Stomach smooth muscle (tissue), 2 donors: ENCODE measurements around the gene OSBP.
A peak's percentile ranks its signal among the peaks of the same experiment; 100 is the strongest.

ENCODE experiments used
- H3K27ac ChIP-seq: one replicate; pipeline ENCODE4 v1.7.0; 2013; ENCODE audit warnings: mild to moderate bottlenecking, low read length, inconsistent platforms
- H3K27me3 ChIP-seq, 2 donors: one replicate each; pipeline ENCODE4 v1.7.0; 2013; ENCODE audit warnings: low read length in 2 of 2; ENCODE audit not compliant: insufficient read depth in 2 of 2, control insufficient read depth in 1 of 2
- H3K36me3 ChIP-seq, 2 donors: one replicate each; pipeline ENCODE4 v1.7.0; 2013; ENCODE audit warnings: low read length in 2 of 2; ENCODE audit not compliant: control insufficient read depth in 2 of 2, insufficient read depth in 2 of 2
- H3K4me1 ChIP-seq: one replicate; pipeline ENCODE4 v1.7.0; 2013; ENCODE audit warnings: low read length; ENCODE audit not compliant: control insufficient read depth, insufficient read depth
- H3K4me3 ChIP-seq, 2 donors: one replicate each; pipeline ENCODE4 v1.7.0; 2013; ENCODE audit warnings: low read length in 2 of 2
- H3K9ac ChIP-seq, 2 donors: one replicate each; pipeline ENCODE4 v1.7.0; 2013; ENCODE audit warnings: low read length in 2 of 2, mild to moderate bottlenecking in 1 of 2
- H3K9me3 ChIP-seq, 2 donors: one replicate each; pipeline ENCODE4 v1.7.0; 2013; ENCODE audit warnings: low read length in 2 of 2; ENCODE audit not compliant: control insufficient read depth in 2 of 2
- donor health status: healthy.
- donor health status: Pancreatic carcinoma.

OSBP gene

GRCh38 chr11:59573216-59573615 lies 42.4 kb downstream of the OSBP start:
- H3K9me3 ChIP-seq: no peaks in the 10 kb centered on the region
- H3K4me1 ChIP-seq: peaks cover 6% of the 10 kb centered on the region
- peaks cover 21 to 29% of the 10 kb centered on the region in 2 donors for H3K36me3 ChIP-seq
- H3K9ac ChIP-seq: no peak overlapping the region
- H3K27ac ChIP-seq: no peak overlapping the region
- H3K27me3 ChIP-seq: no peaks in the 10 kb centered on the region
- no peak overlapping the region for H3K4me3 ChIP-seq

GRCh38 chr11:59572091-59572490 lies 43.5 kb downstream of the OSBP start:
- H3K27ac ChIP-seq: no peak overlapping the region
- H3K4me1 ChIP-seq: peaks cover 6% of the 10 kb centered on the region
- peaks cover 16 to 21% of the 10 kb centered on the region in 2 donors for H3K36me3 ChIP-seq
- H3K4me3 ChIP-seq: no peak overlapping the region
- H3K27me3 ChIP-seq: no peaks in the 10 kb centered on the region
- no peak overlapping the region for H3K9ac ChIP-seq
- H3K9me3 ChIP-seq: no peaks in the 10 kb centered on the region

GRCh38 chr11:59562292-59562691 lies 53.3 kb downstream of the OSBP start:
- Histone ChIP-seq H3K9me3 (no peaks in the 10 kb centered on the region), H3K4me1 (peaks cover 8% of the 10 kb centered on the region), H3K36me3 (no peaks in the 10 kb centered on the region), H3K4me3 (no peak overlapping the region), H3K9ac (no peak overlapping the region), H3K27ac (no peak overlapping the region), H3K27me3 (no peaks in the 10 kb centered on the region)

GRCh38 chr11:59560702-59561473 lies 54.7 kb downstream of the OSBP start:
- Histone ChIP-seq H3K27me3 (no peaks in the 10 kb centered on the region), H3K9me3 (no peaks in the 10 kb centered on the region), H3K36me3 (no peaks in the 10 kb centered on the region), H3K4me1 (peaks cover 13% of the 10 kb centered on the region), H3K27ac (peak overlapping the region; percentile 81), H3K9ac (peak overlapping the region; percentile 78 to 86), H3K4me3 (peak overlapping the region; percentile 92 to 95)

GRCh38 chr11:59560290-59560701 lies 55.3 kb downstream of the OSBP start:
- peaks cover 10% of the 10 kb centered on the region for H3K4me1 ChIP-seq
- no peaks in the 10 kb centered on the region for H3K9me3 ChIP-seq
- no peaks in the 10 kb centered on the region for H3K36me3 ChIP-seq
- no peaks in the 10 kb centered on the region for H3K27me3 ChIP-seq
- peak overlapping the region; percentile 81 for H3K27ac ChIP-seq
- peak overlapping the region; percentile 92 to 95 for H3K4me3 ChIP-seq
- peak overlapping the region; percentile 78 to 86 for H3K9ac ChIP-seq

- Histone ChIP-seq H3K4me1 (peaks cover 10% of the 10 kb centered on the region), H3K9me3 (no peaks in the 10 kb centered on the region), H3K27ac (peak overlapping the region; percentile 81), H3K4me3 (peak overlapping the region; percentile 92 to 95), H3K27me3 (no peaks in the 10 kb centered on the region), H3K36me3 (no peaks in the 10 kb centered on the region), H3K9ac (peak overlapping the region; percentile 78 to 86)
Measured at GRCh38 chr11:59559886-59560285, 55.7 kb downstream of the OSBP start.

- H3K27me3 ChIP-seq: no peaks in the 10 kb centered on the region
- H3K9me3 ChIP-seq: no peaks in the 10 kb centered on the region
- no peak overlapping the region for H3K4me3 ChIP-seq
- peak overlapping the region; percentile 31 for H3K27ac ChIP-seq
- no peak overlapping the region for H3K9ac ChIP-seq
- H3K36me3 ChIP-seq: no peaks in the 10 kb centered on the region
- peaks cover 10% of the 10 kb centered on the region for H3K4me1 ChIP-seq
Measured at GRCh38 chr11:59558270-59558643, 57.3 kb downstream of the OSBP start.

GRCh38 chr11:59556917-59557348 lies 58.6 kb downstream of the OSBP start:
- no peaks in the 10 kb centered on the region for H3K27me3 ChIP-seq
- H3K4me3 ChIP-seq: peak overlapping the region in 1 of 2 donors; percentile 35
- no peak overlapping the region for H3K9ac ChIP-seq
- H3K36me3 ChIP-seq: no peaks in the 10 kb centered on the region
- H3K4me1 ChIP-seq: peaks cover 10% of the 10 kb centered on the region
- H3K27ac ChIP-seq: no peak overlapping the region
- no peaks in the 10 kb centered on the region for H3K9me3 ChIP-seq

- Histone ChIP-seq H3K4me1 (peaks cover 10% of the 10 kb centered on the region), H3K27me3 (no peaks in the 10 kb centered on the region), H3K36me3 (no peaks in the 10 kb centered on the region), H3K9me3 (no peaks in the 10 kb centered on the region), H3K9ac (peak overlapping the region; percentile 29 to 34), H3K27ac (peak overlapping the region; percentile 31), H3K4me3 (peak overlapping the region; percentile 27 to 58)
Measured at GRCh38 chr11:59556115-59556916, 59.3 kb downstream of the OSBP start.

- Histone ChIP-seq H3K4me3 (peak overlapping the region; percentile 27 to 58), H3K4me1 (peaks cover 6% of the 10 kb centered on the region), H3K36me3 (no peaks in the 10 kb centered on the region), H3K27ac (peak overlapping the region; percentile 31), H3K9me3 (no peaks in the 10 kb centered on the region), H3K27me3 (no peaks in the 10 kb centered on the region), H3K9ac (peak overlapping the region; percentile 29 to 34)
Measured at GRCh38 chr11:59555601-59556114, 59.9 kb downstream of the OSBP start.
